GM18861 (cell line): ENCODE data around the gene DNAJC11.
"Not testable (repeated sequence)": the region's sequence is repeated elsewhere in the genome, so short reads cannot be mapped to it uniquely, and the experiment has no call there.

Experiments
- ATAC-seq: cut with Tn5 transposase; IDR thresholded peaks from one replicate; pipeline ENCODE4 v1.9.1; 2021; ENCODE audit not compliant: unreplicated experiment

Gene DNAJC11

GRCh38 chr1:6653436-6654290, 48.0 kb downstream of the DNAJC11 start:
- ATAC-seq, result no peak

GRCh38 chr1:6652986-6653385, 48.6 kb downstream of the DNAJC11 start:
- ATAC-seq, result no peak

GRCh38 chr1:6651909-6652308, 49.7 kb downstream of the DNAJC11 start:
- ATAC-seq, result no peak

- ATAC-seq, result no peak
Measured at GRCh38 chr1:6648556-6648955, 53.1 kb downstream of the DNAJC11 start.

GRCh38 chr1:6646499-6647148, 55.0 kb downstream of the DNAJC11 start:
- no peak for ATAC-seq

GRCh38 chr1:6645018-6645417, 56.6 kb downstream of the DNAJC11 start:
- ATAC-seq, result no peak

GRCh38 chr1:6640867-6641266, 60.7 kb downstream of the DNAJC11 start:
- not testable (repeated sequence) for ATAC-seq

GRCh38 chr1:6638226-6638625, 63.4 kb downstream of the DNAJC11 start:
- no peak for ATAC-seq

GRCh38 chr1:6637770-6638169, 63.8 kb downstream of the DNAJC11 start:
- ATAC-seq, result no peak

- not testable (repeated sequence) for ATAC-seq
Measured at GRCh38 chr1:6636778-6637177, 64.8 kb downstream of the DNAJC11 start.

GRCh38 chr1:6635910-6636760, 65.5 kb downstream of the DNAJC11 start:
- no peak for ATAC-seq

- no peak for ATAC-seq
Measured at GRCh38 chr1:6635161-6635909, 66.3 kb downstream of the DNAJC11 start.

GRCh38 chr1:6634371-6635052, 67.1 kb downstream of the DNAJC11 start:
- ATAC-seq, result no peak

- ATAC-seq, result no peak
Measured at GRCh38 chr1:6632588-6633514, 68.8 kb downstream of the DNAJC11 start.

- ATAC-seq, result no peak
Measured at GRCh38 chr1:6631058-6631457, 70.6 kb downstream of the DNAJC11 start.

- ATAC-seq, result no peak
Measured at GRCh38 chr1:6630027-6630426, 71.6 kb downstream of the DNAJC11 start.

GRCh38 chr1:6628971-6629479, 72.6 kb downstream of the DNAJC11 start:
- no peak for ATAC-seq

GRCh38 chr1:6627841-6628545, 73.6 kb downstream of the DNAJC11 start:
- ATAC-seq, result no peak
